Measurements from ENCODE around the gene TMEM145. TPM values are rescaled to one million over a fixed set of nuclear protein-coding genes. Genes with fewer than 3 reads are reported as not detected.

Gene TMEM145
- total RNA-seq, 1 experiment from 2014 or later, result 1.5 TPM

DNA sequence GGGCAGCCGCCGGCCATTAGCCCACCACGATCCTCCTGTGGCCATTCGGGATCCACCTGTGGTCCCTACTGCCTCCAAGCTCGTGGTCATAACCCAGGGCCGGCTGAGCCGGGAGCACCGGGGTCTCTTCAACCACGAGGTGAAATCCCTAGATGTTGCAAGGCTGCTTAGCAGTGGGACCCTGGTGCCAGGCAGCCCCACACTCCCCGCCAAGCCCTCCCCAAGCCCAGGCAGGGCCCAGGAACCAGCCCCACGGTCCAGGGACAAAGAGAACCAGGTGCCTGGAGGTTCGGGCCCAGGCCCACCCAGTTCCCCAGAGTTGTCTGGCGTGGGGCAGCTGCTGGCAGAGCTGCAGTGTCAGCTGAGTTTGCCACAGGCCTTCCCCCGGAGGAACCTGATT is 3.4 kb upstream of the TMEM145 start:
- intact Hi-C loops (cut with micrococcal nuclease; ENCODE audit: unreplicated experiment), result no loop called here
- Mint-ChIP-seq H3K4me3 (ENCODE audit: low read depth, unreplicated experiment) (no peak overlapping the region), H3K4me1 (ENCODE audit: low read depth, unreplicated experiment) (no peaks in the 10 kb centered on the region), H3K9me3 (ENCODE audit: low read depth, unreplicated experiment) (no peaks in the 10 kb centered on the region), H3K36me3 (ENCODE audit: insufficient read depth, unreplicated experiment) (peaks cover 16% of the 10 kb centered on the region), H3K27me3 (ENCODE audit: unreplicated experiment) (peaks cover 43% of the 10 kb centered on the region), H3K27ac (ENCODE audit: unreplicated experiment) (no peak overlapping the region)
- no TSS peak for BruUV-seq (replicated peaks)
- DNase-seq, result no peak
- CTCF ChIA-PET, result no interaction called here
- TF ChIP-seq CTCF (IDR thresholded peaks at IDR 0.05; ENCODE audit: unreplicated experiment), result no peak

DNA sequence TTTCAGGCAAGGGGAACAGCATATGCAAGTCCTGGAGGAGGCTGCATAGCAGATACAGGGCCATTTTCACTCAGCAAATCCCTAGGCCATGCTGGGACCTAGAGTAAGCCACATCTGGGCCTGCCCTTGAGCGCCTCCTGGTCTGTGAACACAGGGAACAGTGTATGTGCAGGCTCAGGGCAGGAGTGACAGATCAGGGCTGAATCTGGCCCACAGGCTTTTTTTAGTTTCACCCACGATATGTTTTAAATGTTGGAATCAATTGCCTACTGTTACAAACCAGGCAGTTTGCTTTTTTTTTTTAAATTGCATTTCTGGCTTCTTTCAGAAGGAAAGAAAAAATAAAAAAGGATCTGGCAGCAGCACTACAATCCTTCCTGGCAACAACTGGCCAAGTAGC is 1.5 kb upstream of the TMEM145 start:
- CTCF ChIA-PET, result interaction anchor here (0.6 kb wide), 1 partner anchor 678 kb away, joined by 3 read pairs; no protein-coding TSS in a partner anchor
- no peak for DNase-seq
- H3K36me3 Mint-ChIP-seq (ENCODE audit: insufficient read depth, unreplicated experiment), result peaks cover 16% of the 10 kb centered on the region
- H3K27ac Mint-ChIP-seq (ENCODE audit: unreplicated experiment), result no peak overlapping the region
- intact Hi-C loops (cut with micrococcal nuclease; ENCODE audit: unreplicated experiment), result no loop called here
- TF ChIP-seq CTCF (IDR thresholded peaks at IDR 0.05; ENCODE audit: unreplicated experiment), result no peak
- peaks cover 2% of the 10 kb centered on the region for H3K4me1 Mint-ChIP-seq (ENCODE audit: low read depth, unreplicated experiment)
- no peaks in the 10 kb centered on the region for H3K9me3 Mint-ChIP-seq (ENCODE audit: low read depth, unreplicated experiment)
- H3K27me3 Mint-ChIP-seq (ENCODE audit: unreplicated experiment), result peaks cover 51% of the 10 kb centered on the region
- H3K4me3 Mint-ChIP-seq (ENCODE audit: low read depth, unreplicated experiment), result peak overlapping the region; percentile 63
- no TSS peak for BruUV-seq (replicated peaks)

GRCh38 chr19:42312370-42312769 is 739 bp upstream of the TMEM145 start:
- BruUV-seq (replicated peaks), result no TSS peak
- Mint-ChIP-seq H3K4me3 (ENCODE audit: low read depth, unreplicated experiment) (peak overlapping the region; percentile 63), H3K27ac (ENCODE audit: unreplicated experiment) (no peak overlapping the region), H3K27me3 (ENCODE audit: unreplicated experiment) (peaks cover 51% of the 10 kb centered on the region), H3K9me3 (ENCODE audit: low read depth, unreplicated experiment) (no peaks in the 10 kb centered on the region), H3K4me1 (ENCODE audit: low read depth, unreplicated experiment) (peaks cover 9% of the 10 kb centered on the region), H3K36me3 (ENCODE audit: insufficient read depth, unreplicated experiment) (peaks cover 16% of the 10 kb centered on the region)
- intact Hi-C loops (cut with micrococcal nuclease; ENCODE audit: unreplicated experiment), result no loop called here
- no peak for TF ChIP-seq CTCF (IDR thresholded peaks at IDR 0.05; ENCODE audit: unreplicated experiment)
- CTCF ChIA-PET, result no interaction called here
- DNase-seq, result no peak

DNA sequence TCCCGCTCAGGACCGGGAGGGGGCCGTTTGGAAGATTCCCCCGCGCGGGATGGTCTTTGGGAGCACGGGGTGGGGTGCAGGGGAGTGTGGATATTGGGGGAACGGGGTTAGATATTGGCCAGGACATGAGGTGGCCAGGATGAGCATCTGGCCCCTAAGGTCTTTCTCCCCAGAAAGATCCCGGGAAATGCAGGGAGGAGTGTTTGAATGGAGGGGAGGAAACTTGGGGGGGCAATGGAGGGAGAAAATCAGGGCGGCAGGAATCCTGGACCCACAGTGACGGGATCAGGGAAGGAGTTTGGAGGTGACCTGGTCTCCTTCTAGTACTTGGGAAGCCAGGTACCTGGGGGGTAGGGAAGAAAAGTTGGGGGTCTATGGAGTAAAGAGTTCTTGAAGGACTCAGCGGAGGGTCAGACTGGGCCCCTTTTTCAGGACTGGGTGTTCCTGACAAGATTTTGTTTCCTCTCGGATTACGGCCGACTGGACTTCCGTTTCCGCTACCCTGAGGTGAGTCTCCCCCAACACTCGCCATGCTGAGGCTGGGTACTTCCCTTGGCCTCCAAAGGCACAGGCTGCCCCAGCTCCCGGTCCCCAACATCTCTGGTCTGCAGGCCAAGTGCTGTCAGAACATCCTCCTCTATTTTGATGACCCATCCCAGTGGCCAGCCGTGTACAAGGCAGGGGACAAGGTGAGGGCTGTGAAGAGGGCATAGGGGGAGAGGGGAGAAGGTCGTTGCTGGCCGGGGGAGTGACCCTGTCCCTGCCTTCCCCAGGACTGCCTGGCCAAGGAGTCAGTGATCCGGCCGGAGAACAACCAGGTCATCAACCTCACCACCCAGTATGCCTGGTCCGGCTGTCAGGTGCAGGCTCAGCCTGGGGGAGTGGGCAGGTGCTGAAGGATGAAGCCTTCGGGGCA is 989 bp downstream of the TMEM145 start:
- Mint-ChIP-seq H3K9me3 (ENCODE audit: low read depth, unreplicated experiment) (no peaks in the 10 kb centered on the region), H3K4me3 (ENCODE audit: low read depth, unreplicated experiment) (peak overlapping the region; percentile 63), H3K36me3 (ENCODE audit: insufficient read depth, unreplicated experiment) (peaks cover 16% of the 10 kb centered on the region), H3K27ac (ENCODE audit: unreplicated experiment) (no peak overlapping the region), H3K27me3 (ENCODE audit: unreplicated experiment) (peaks cover 51% of the 10 kb centered on the region), H3K4me1 (ENCODE audit: low read depth, unreplicated experiment) (peaks cover 14% of the 10 kb centered on the region)
- no TSS peak for BruUV-seq (replicated peaks)
- CTCF ChIA-PET, result interaction anchor here (1.1 kb wide), 1 partner anchor 238 kb away, joined by 3 read pairs; the partner anchor contains the start of gene ZNF574
- intact Hi-C loops (cut with micrococcal nuclease; ENCODE audit: unreplicated experiment), result no loop called here
- no peak for DNase-seq
- TF ChIP-seq CTCF (IDR thresholded peaks at IDR 0.05; ENCODE audit: unreplicated experiment), result no peak

All from Calu3 (cell line).